ENCODE results near the gene CEP85. TPM values are rescaled to one million over a fixed set of nuclear protein-coding genes. Genes with fewer than 3 reads are reported as not detected.

The CEP85 gene
- polyA plus RNA-seq, 3 donors: 8.2 to 32.5 (median 10.9) TPM

GRCh38 chr1:26277719-26278118 is 43.7 kb downstream of the CEP85 start:
- Mint-ChIP-seq H3K27me3 (ENCODE audit: low read depth in 3 of 3) (peaks cover 0 to 7% (median 2%) of the 10 kb centered on the region in 3 donors), H3K4me3 (no peak overlapping the region), H3K4me1 (peaks cover 79% of the 10 kb centered on the region), H3K36me3 (peaks cover 46 to 61% of the 10 kb centered on the region in 2 donors), H3K9me3 (no peaks in the 10 kb centered on the region), H3K27ac (peak overlapping the region; percentile 96 to 100 (median 99))
- Histone ChIP-seq H3K27ac (ENCODE audit: low read depth in 1 of 2, low read length in 2 of 2) (peak overlapping the region; percentile 99 to 100), H3K27me3 (ENCODE audit: control insufficient read depth in 2 of 2, insufficient read depth in 2 of 2, low read length in 2 of 2) (no peaks in the 10 kb centered on the region), H2AFZ (ENCODE audit: insufficient read depth, low read depth, low read length, poor library complexity, severe bottlenecking) (no peak overlapping the region), H3K4me1 (ENCODE audit: control insufficient read depth in 1 of 2, insufficient read depth in 2 of 2, low read length in 2 of 2) (peaks cover 81 to 83% of the 10 kb centered on the region in 2 donors), H3K4me3 (replicated peaks in 1 of 3; ENCODE audit: low read depth in 2 of 3, low read length in 3 of 3) (peak overlapping the region in 1 of 3 experiments; percentile 93), H3K4me2 (replicated peaks; ENCODE audit: extremely low read depth, low read length, poor library complexity, severe bottlenecking) (peak overlapping the region; percentile 5), H3K9ac (ENCODE audit: insufficient read depth, low read length, poor library complexity, severe bottlenecking) (peak overlapping the region; percentile 96), H3K79me2 (ENCODE audit: insufficient read depth, low read length) (peaks cover 57% of the 10 kb centered on the region), H3K36me3 (replicated peaks in 1 of 2; ENCODE audit: control insufficient read depth in 1 of 2, insufficient read depth in 2 of 2, low read length in 2 of 2) (peaks cover 22 to 39% of the 10 kb centered on the region in 2 donors), H4K20me1 (ENCODE audit: insufficient read depth, low read length) (peaks cover 28% of the 10 kb centered on the region), H3K9me3 (replicated peaks in 1 of 2; ENCODE audit: control insufficient read depth in 1 of 2, insufficient read depth in 1 of 2, low read length in 2 of 2) (no peaks in the 10 kb centered on the region)
- WGBS (ENCODE audit: insufficient coverage): no CpG with 5 or more reads among the region's 1 CpG
- DNase-seq: no peak
- intact Hi-C loops (cut with micrococcal nuclease): loop anchor here in 1 of 2 donors (2.0 kb wide), 1 partner anchor 29 kb away; the partner anchor contains the start of gene UBXN11
- TF ChIP-seq, protein P1, sequence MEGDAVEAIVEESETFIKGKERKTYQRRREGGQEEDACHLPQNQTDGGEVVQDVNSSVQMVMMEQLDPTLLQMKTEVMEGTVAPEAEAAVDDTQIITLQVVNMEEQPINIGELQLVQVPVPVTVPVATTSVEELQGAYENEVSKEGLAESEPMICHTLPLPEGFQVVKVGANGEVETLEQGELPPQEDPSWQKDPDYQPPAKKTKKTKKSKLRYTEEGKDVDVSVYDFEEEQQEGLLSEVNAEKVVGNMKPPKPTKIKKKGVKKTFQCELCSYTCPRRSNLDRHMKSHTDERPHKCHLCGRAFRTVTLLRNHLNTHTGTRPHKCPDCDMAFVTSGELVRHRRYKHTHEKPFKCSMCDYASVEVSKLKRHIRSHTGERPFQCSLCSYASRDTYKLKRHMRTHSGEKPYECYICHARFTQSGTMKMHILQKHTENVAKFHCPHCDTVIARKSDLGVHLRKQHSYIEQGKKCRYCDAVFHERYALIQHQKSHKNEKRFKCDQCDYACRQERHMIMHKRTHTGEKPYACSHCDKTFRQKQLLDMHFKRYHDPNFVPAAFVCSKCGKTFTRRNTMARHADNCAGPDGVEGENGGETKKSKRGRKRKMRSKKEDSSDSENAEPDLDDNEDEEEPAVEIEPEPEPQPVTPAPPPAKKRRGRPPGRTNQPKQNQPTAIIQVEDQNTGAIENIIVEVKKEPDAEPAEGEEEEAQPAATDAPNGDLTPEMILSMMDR (IDR thresholded peaks at IDR 0.05): no peak

GRCh38 chr1:26278303-26278702 is 44.3 kb downstream of the CEP85 start:
- H3K27me3 ChIP-seq (ENCODE audit: control insufficient read depth in 2 of 2, insufficient read depth in 2 of 2, low read length in 2 of 2): no peaks in the 10 kb centered on the region
- H3K27ac ChIP-seq (ENCODE audit: low read depth in 1 of 2, low read length in 2 of 2): peak overlapping the region; percentile 99 to 100
- peak overlapping the region; percentile 96 for H3K9ac ChIP-seq (ENCODE audit: insufficient read depth, low read length, poor library complexity, severe bottlenecking)
- peaks cover 33% of the 10 kb centered on the region for H4K20me1 ChIP-seq (ENCODE audit: insufficient read depth, low read length)
- H3K4me2 ChIP-seq (replicated peaks; ENCODE audit: extremely low read depth, low read length, poor library complexity, severe bottlenecking): peak overlapping the region; percentile 92
- H3K36me3 ChIP-seq (replicated peaks in 1 of 2; ENCODE audit: control insufficient read depth in 1 of 2, insufficient read depth in 2 of 2, low read length in 2 of 2): peaks cover 28 to 39% of the 10 kb centered on the region in 2 donors
- H3K9me3 Mint-ChIP-seq: no peaks in the 10 kb centered on the region
- H3K27me3 Mint-ChIP-seq (ENCODE audit: low read depth in 3 of 3): peaks cover 0 to 7% (median 2%) of the 10 kb centered on the region in 3 donors
- peaks cover 46 to 62% of the 10 kb centered on the region in 2 donors for H3K36me3 Mint-ChIP-seq
- intact Hi-C loops (cut with micrococcal nuclease): loop anchor here in 1 of 2 donors (2.0 kb wide), 1 partner anchor 28 kb away; the partner anchor contains the start of gene UBXN11
- no peak overlapping the region for H2AFZ ChIP-seq (ENCODE audit: insufficient read depth, low read depth, low read length, poor library complexity, severe bottlenecking)
- peaks cover 83% of the 10 kb centered on the region for H3K4me1 Mint-ChIP-seq
- H3K4me3 ChIP-seq (replicated peaks in 1 of 3; ENCODE audit: low read depth in 2 of 3, low read length in 3 of 3): peak overlapping the region in 1 of 3 experiments; percentile 93
- TF ChIP-seq, protein P1 (IDR thresholded peaks at IDR 0.05): no peak
- peaks cover 63% of the 10 kb centered on the region for H3K79me2 ChIP-seq (ENCODE audit: insufficient read depth, low read length)
- H3K27ac Mint-ChIP-seq: peak overlapping the region; percentile 96 to 100 (median 99)
- peak overlapping the region; percentile 39 to 46 for H3K4me3 Mint-ChIP-seq
- 19% methylated on average over 2 of the region's 4 CpGs for WGBS (ENCODE audit: insufficient coverage)
- peak in 1 of 3 donors; percentile 29 for DNase-seq
- H3K4me1 ChIP-seq (ENCODE audit: control insufficient read depth in 1 of 2, insufficient read depth in 2 of 2, low read length in 2 of 2): peaks cover 87 to 89% of the 10 kb centered on the region in 2 donors
- H3K9me3 ChIP-seq (replicated peaks in 1 of 2; ENCODE audit: control insufficient read depth in 1 of 2, insufficient read depth in 1 of 2, low read length in 2 of 2): no peaks in the 10 kb centered on the region

Data from CD14-positive monocyte (primary cell).